ENCODE measurements around the gene SYT1. TPM values are rescaled to one million over a fixed set of nuclear protein-coding genes. Genes with fewer than 3 reads are reported as not detected.

Gene SYT1
- total and polyA plus RNA-seq, 2 donors (not counting 1 experiment from before 2014, with no cell fraction given): 0.60 to 1.3 TPM

GRCh38 chr12:79247494-79247893 is 382.9 kb downstream of the SYT1 start:
- intact Hi-C loops (cut with micrococcal nuclease): no loop called here
- H2AFZ ChIP-seq (ENCODE audit: insufficient read depth, low read depth, low read length, poor library complexity, severe bottlenecking): no peak overlapping the region
- TF ChIP-seq CTCF (IDR thresholded peaks at IDR 0.05): no peak
- no peaks in the 10 kb centered on the region for H3K36me3 ChIP-seq (replicated peaks in 1 of 2; ENCODE audit: control extremely low read depth in 1 of 2, control insufficient read depth in 1 of 2, extremely low read depth in 1 of 2, insufficient read depth in 2 of 2, low read length in 1 of 2)
- no peaks in the 10 kb centered on the region for H3K27me3 ChIP-seq (replicated peaks in 1 of 4; ENCODE audit: control extremely low read depth in 1 of 4, control insufficient read depth in 3 of 4, insufficient read depth in 4 of 4, low read length in 3 of 4)
- 100% methylated on average over 2 of the region's 2 CpGs for WGBS (ENCODE audit: insufficient coverage)
- no peak overlapping the region for H3K27ac Mint-ChIP-seq
- H3K4me3 ChIP-seq (ENCODE audit: control extremely low read depth in 1 of 5, extremely low read depth in 1 of 5, insufficient read depth in 1 of 5, low read depth in 2 of 5, low read length in 4 of 5): no peak overlapping the region
- no peak overlapping the region for H3K9ac ChIP-seq (ENCODE audit: low read length)
- no peaks in the 10 kb centered on the region for H3K4me1 Mint-ChIP-seq
- H4K20me1 ChIP-seq (ENCODE audit: control insufficient read depth, insufficient read depth, low read length, poor library complexity, severe bottlenecking): no peaks in the 10 kb centered on the region
- no peaks in the 10 kb centered on the region for H3K4me1 ChIP-seq (ENCODE audit: control insufficient read depth in 2 of 2, insufficient read depth in 2 of 2, low read length in 2 of 2)
- no peaks in the 10 kb centered on the region for H3K9me3 ChIP-seq (ENCODE audit: control extremely low read depth in 1 of 3, control insufficient read depth in 2 of 3, insufficient read depth in 1 of 3, low read length in 2 of 3)
- CTCF ChIA-PET: no interaction called here
- H3K4me3 Mint-ChIP-seq: no peak overlapping the region
- no peaks in the 10 kb centered on the region for H3K27me3 Mint-ChIP-seq
- no peaks in the 10 kb centered on the region for H3K9me3 Mint-ChIP-seq (ENCODE audit: insufficient read depth)
- H3K79me2 ChIP-seq (ENCODE audit: control insufficient read depth, insufficient read depth, low read length): no peaks in the 10 kb centered on the region
- H3K4me2 ChIP-seq (replicated peaks; ENCODE audit: low read depth, low read length, poor library complexity, severe bottlenecking): no peak overlapping the region
- no peak for ATAC-seq (ENCODE audit: low read depth)
- no peak for DNase-seq
- H3K27ac ChIP-seq (ENCODE audit: low read length in 2 of 2): no peak overlapping the region
- POLR2A ChIA-PET: no interaction called here

- no peak for ATAC-seq (ENCODE audit: low read depth)
- POLR2A ChIA-PET: no interaction called here
- Histone ChIP-seq H3K27ac (ENCODE audit: low read length in 2 of 2) (no peak overlapping the region), H4K20me1 (ENCODE audit: control insufficient read depth, insufficient read depth, low read length, poor library complexity, severe bottlenecking) (no peaks in the 10 kb centered on the region), H2AFZ (ENCODE audit: insufficient read depth, low read depth, low read length, poor library complexity, severe bottlenecking) (no peak overlapping the region), H3K4me3 (ENCODE audit: control extremely low read depth in 1 of 5, extremely low read depth in 1 of 5, insufficient read depth in 1 of 5, low read depth in 2 of 5, low read length in 4 of 5) (no peak overlapping the region), H3K4me1 (ENCODE audit: control insufficient read depth in 2 of 2, insufficient read depth in 2 of 2, low read length in 2 of 2) (no peaks in the 10 kb centered on the region), H3K9me3 (ENCODE audit: control extremely low read depth in 1 of 3, control insufficient read depth in 2 of 3, insufficient read depth in 1 of 3, low read length in 2 of 3) (no peaks in the 10 kb centered on the region), H3K4me2 (replicated peaks; ENCODE audit: low read depth, low read length, poor library complexity, severe bottlenecking) (no peak overlapping the region), H3K9ac (ENCODE audit: low read length) (no peak overlapping the region), H3K79me2 (ENCODE audit: control insufficient read depth, insufficient read depth, low read length) (no peaks in the 10 kb centered on the region), H3K36me3 (replicated peaks in 1 of 2; ENCODE audit: control extremely low read depth in 1 of 2, control insufficient read depth in 1 of 2, extremely low read depth in 1 of 2, insufficient read depth in 2 of 2, low read length in 1 of 2) (no peaks in the 10 kb centered on the region), H3K27me3 (replicated peaks in 1 of 4; ENCODE audit: control extremely low read depth in 1 of 4, control insufficient read depth in 3 of 4, insufficient read depth in 4 of 4, low read length in 3 of 4) (no peaks in the 10 kb centered on the region)
- Mint-ChIP-seq H3K4me3 (no peak overlapping the region), H3K27me3 (no peaks in the 10 kb centered on the region), H3K4me1 (no peaks in the 10 kb centered on the region), H3K9me3 (ENCODE audit: insufficient read depth) (no peaks in the 10 kb centered on the region), H3K27ac (no peak overlapping the region)
- no peak for DNase-seq
- CTCF ChIA-PET: no interaction called here
- 100% methylated on average over 2 of the region's 4 CpGs for WGBS (ENCODE audit: insufficient coverage)
- TF ChIP-seq CTCF (IDR thresholded peaks at IDR 0.05) (no peak), EZH2 (IDR thresholded peaks at IDR 0.05; ENCODE audit: borderline replicate concordance, insufficient read depth, low read depth, low read length, poor library complexity, severe bottlenecking) (no peak)
- intact Hi-C loops (cut with micrococcal nuclease): no loop called here
Measured at GRCh38 chr12:79250186-79250585, 385.6 kb downstream of the SYT1 start.

Data from B cell (primary cell).